NCI-H748 treated with DMSO at 0.1 percent for 48 hours (cell line): ENCODE data around the gene AP2A2.
"Not testable (repeated sequence)": the region's sequence is repeated elsewhere in the genome, so short reads cannot be mapped to it uniquely, and the experiment has no call there.

Experiments
- DNase-seq: peaks from one replicate; lab custom pipeline; 2025; lab: John Stamatoyannopoulos, UW

AP2A2 gene

GRCh38 chr11:975376-975775 is 49.7 kb downstream of the AP2A2 start:
- not testable (repeated sequence) for DNase-seq

- DNase-seq: no peak
These were observed 50.2 kb downstream of the AP2A2 start for GRCh38 chr11:975827-976226.

GRCh38 chr11:976431-977160 is 50.9 kb downstream of the AP2A2 start:
- DNase-seq: no peak

GRCh38 chr11:977830-978720 is 52.4 kb downstream of the AP2A2 start:
- no peak for DNase-seq

- no peak for DNase-seq
These were observed 53.1 kb downstream of the AP2A2 start for GRCh38 chr11:978781-979180.

GRCh38 chr11:980438-981357 is 55.0 kb downstream of the AP2A2 start:
- DNase-seq: no peak

GRCh38 chr11:981764-982163 is 56.1 kb downstream of the AP2A2 start:
- DNase-seq: no peak

- no peak for DNase-seq
These were observed 58.9 kb downstream of the AP2A2 start for GRCh38 chr11:984546-984945.

GRCh38 chr11:985406-985805 is 59.7 kb downstream of the AP2A2 start:
- DNase-seq: no peak

GRCh38 chr11:985848-986247 is 60.2 kb downstream of the AP2A2 start:
- no peak for DNase-seq

- no peak for DNase-seq
These were observed 60.7 kb downstream of the AP2A2 start for GRCh38 chr11:986270-986951.

GRCh38 chr11:986952-987305 is 61.3 kb downstream of the AP2A2 start:
- DNase-seq: no peak

- no peak for DNase-seq
These were observed 62.0 kb downstream of the AP2A2 start for GRCh38 chr11:987671-988070.

- DNase-seq: no peak
These were observed 64.4 kb downstream of the AP2A2 start for GRCh38 chr11:990101-990500.

- no peak for DNase-seq
These were observed 65.4 kb downstream of the AP2A2 start for GRCh38 chr11:991034-991433.

- no peak for DNase-seq
These were observed 66.1 kb downstream of the AP2A2 start for GRCh38 chr11:991711-992307.

GRCh38 chr11:992577-992976 is 66.9 kb downstream of the AP2A2 start:
- no peak for DNase-seq

GRCh38 chr11:993632-994167 is 68.0 kb downstream of the AP2A2 start:
- no peak for DNase-seq

- DNase-seq: no peak
These were observed 69.5 kb downstream of the AP2A2 start for GRCh38 chr11:995044-995751.

- DNase-seq: no peak
These were observed 70.2 kb downstream of the AP2A2 start for GRCh38 chr11:995752-996420.
